Hematopoietic multipotent progenitor cell treated with erythropoietin and hydrocortisone succinate and interleukin-3 and kit ligand, for 6 days (in vitro differentiated cells): ENCODE measurements around the gene CCDC183.
A peak's percentile ranks its signal among the peaks of the same experiment; 100 is the strongest.
"Not testable (repeated sequence)": the region's sequence is repeated elsewhere in the genome, so short reads cannot be mapped to it uniquely, and the experiment has no call there.

ENCODE experiments used
- DNase-seq: peaks from one replicate; pipeline ENCODE4 v3.0.0-alpha.2; 2015

The CCDC183 gene

DNA sequence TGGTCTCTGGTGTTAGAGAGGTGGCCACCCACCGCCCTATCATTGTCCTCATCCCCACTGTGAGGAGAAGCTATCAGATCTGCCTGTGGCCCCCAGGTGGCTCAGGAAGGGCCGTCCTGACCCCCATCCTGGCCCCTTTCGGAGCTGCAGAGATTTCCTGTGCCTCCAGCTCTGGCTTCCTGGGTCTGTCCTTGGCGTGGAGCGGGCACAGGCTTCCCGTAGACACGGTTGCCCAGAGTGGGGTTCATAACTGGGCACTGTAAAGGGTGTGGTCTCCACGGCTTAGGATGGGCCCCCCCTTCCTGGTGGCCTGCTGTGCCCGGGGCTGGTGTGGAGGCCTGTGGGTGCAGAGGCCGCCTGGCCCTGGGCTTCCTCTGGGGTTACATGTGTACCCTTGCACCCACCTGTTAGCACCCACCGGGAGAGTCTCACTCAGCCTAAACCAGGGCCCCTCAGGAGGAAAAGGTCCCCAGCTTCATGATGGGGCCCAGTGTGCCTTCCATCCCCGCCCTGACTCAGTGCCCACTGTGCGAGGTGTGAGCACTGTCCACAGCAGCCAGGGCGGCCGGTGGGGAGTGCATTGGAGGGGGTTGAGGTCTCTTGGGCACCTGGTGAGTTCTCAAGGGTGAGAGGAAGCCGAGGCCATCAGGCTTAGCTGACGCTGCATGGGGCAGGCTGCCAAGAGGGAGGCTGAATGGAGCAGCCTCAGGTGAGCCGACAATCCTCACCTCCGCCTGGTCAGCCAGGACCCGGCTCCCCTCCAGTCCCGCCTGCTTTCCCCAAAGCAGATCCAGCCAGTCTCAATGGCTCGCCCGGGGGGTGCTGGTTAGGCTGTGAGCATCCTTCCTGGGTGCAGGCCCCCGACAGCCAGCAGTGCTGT lies 30.8 kb downstream of the CCDC183 start:
- no peak for DNase-seq

DNA sequence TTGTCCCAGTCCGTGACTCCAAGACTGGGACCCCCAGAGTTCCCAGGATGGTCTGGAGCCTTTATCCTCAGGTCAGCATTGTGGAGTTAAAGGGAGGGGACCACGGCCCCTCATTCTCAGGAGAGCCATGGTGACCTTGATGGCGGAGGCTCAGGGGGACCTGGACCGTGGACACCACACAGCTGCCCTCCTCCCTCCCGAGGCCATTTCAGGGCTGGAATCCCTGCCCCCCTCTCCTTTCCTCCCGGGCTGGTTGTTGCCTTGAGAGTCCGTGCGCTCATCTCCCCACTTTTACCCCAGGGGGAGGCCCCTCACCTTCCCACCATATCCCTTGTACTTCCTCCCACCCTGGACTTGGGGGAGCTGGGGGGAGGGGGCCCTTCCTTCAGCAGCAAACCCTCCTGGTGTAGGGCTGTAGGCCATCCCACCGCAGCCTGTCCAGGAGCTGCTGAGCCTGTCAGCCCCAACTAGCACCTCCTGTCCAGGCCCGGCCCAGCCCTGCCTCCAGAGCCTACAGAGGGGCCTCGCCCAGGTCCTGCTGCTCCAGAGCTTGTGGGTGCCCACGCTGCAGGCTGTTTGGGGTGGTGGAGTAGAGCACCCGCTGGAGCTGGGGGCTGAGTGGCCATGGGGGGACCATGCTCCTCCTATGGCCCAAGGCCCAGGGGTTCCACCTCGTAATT lies 31.8 kb downstream of the CCDC183 start:
- DNase-seq: no peak

DNA sequence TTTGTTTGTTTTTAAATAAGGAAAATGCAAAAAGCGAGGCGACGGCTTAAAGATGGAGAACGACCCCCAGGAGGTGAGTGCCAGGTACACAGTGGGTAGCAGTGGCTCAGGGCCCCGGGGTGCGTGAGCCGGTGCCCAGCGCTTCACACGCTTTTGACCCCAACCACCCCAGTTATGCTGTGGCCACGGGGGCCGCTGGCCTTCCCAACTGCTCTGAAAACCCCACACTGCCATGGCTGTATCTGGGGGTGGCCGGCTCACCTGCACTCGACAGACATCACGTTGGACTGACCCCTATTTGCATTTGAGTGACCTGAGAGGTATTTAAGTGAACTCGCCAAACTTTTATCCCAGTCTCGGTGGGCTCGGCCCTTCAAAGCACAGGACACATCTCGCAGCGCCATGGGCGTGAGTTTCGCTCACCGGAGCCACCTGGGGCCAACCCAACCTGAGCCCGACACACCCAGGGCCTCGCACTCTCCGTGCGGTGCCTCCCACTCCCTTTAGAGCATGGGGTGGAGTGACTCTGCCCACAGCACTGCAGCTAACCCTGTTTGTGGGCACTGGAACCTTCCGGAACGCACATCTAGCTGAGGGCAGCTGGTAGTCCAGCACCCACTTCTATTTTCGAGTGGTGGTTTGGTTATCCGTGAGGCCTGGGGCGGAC lies 32.5 kb downstream of the CCDC183 start:
- no peak for DNase-seq

DNA sequence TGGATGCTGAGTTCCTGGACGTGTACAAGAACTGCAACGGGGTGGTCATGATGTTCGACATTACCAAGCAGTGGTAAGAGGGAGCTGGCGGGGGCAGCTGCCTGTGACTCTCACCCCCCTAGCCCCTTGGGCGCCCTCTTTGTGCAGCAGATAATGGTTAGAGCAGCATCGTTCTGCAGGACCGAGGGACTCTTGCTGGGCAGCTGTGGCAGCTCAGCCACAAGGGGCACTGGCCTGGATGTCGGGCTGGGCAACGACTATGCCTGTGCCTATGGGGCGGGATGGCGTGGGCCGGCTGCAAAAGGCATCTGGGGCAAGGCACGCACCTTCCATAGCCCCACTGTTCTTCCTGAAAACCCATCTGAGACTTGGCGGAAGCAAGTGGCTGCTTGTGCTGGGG lies 33.3 kb downstream of the CCDC183 start:
- no peak for DNase-seq

DNA sequence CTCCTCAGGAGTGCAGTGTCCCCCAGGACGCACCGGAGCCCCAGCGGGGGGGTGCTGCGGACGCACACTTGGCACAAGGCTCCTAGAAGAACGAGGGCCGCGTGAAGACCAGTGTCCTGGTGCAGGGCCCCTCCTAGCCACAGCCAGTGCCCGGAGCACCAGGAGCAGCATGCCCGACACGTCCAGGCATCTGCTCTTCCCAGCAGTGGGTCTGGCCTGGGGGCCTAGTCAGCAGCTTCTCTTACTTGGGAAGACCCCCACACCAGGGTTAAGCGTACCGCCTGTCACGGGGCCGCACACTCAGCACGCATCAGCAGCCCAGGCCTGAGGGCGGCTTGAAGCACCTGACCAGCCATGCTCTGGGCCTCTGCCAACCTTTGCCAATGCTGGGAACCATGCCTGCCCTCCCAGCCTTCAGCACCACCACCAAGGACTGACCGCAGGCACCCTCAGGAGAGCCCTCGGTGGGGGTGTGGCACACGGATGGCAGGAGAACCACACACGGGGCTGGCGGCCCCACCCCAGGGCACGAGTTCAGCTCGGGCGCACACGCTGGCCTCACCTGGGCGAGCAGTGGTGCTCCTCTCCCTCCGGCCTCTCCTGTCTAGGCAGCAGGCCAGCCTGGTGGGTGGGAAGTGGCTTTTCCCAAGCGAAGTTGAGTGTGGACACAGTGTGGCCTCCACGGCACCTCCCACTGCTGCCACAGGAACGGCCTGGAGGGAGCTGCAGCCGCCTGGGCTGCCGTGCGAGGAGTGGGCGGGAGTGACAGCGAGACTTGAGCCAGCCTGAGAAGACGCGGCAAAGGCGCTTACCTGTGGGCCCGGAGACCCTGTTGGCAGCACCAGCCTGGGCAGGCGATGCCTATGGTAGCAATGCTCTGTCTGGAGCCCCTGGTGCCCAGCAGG lies 34.1 kb downstream of the CCDC183 start:
- no peak for DNase-seq

DNA sequence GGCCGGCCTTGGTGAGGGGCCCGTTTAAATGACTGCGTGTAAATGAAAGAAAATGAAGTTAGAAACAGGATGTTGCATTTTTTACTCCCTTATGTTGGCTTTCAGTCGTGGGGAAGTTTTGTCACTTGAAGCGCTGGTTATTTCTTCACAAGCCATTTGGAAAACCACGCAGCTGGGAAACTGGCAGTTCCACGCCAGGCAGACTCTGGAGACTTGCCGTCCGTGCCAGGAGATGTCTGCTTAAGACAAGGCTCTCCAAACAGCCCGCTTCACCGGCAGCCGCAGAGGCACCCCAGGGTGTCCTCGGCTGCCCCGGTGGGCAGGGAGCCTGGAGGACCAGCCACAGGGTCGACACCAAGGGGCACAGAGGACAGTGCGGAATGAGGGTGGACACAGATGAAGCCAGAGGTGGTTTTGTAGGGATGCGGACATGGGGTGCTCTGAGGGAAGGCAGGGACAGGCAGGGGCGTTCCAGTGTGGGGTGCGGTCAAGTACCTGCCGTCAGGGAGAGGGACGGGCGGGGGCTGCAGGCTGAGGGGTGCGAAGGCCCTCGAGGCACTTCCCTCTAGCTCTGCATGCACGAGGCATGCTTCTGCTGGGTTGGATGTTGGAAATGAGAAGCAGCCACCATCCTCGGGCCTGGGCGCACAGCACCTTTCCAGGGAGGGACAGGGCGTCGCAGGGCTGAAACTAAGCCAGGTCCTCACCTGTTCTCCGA lies 35.0 kb downstream of the CCDC183 start:
- no peak for DNase-seq

DNA sequence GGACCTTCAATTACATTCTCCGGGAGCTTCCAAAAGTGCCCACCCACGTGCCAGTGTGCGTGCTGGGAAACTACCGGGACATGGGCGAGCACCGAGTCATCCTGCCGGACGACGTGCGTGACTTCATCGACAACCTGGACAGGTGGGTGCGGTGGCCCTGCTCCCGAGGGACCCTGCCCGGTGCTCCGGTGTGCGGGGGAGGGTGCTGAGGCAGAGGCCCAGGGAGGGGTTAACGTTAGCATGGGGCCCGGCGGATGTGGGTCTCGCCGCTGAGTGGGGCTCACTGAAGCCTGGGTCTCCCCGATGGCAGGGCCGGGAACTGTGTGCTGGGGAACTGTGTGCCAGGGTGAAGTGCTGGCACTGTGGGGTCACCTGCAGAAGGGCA lies 35.6 kb downstream of the CCDC183 start:
- no peak for DNase-seq

DNA sequence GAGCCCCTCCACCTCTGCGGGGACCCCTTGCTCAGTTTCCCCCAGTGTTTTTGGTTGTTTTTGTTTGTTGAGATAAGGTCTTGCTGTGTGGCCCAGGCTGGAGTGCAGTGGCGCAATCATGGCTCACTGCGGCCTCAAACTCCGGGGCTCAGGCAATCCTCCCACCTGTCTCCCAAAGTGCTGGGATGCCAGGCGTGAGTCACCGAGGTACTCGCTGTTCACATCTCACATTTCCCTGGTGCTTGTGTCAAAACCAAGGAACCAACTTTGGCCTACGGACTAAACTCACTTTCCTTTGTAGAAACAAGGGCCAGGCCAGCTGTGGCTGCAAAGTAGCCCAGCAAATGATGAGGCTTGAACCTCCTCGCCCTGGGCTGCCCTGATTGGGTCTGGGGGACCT lies 36.4 kb downstream of the CCDC183 start:
- no peak for DNase-seq

DNA sequence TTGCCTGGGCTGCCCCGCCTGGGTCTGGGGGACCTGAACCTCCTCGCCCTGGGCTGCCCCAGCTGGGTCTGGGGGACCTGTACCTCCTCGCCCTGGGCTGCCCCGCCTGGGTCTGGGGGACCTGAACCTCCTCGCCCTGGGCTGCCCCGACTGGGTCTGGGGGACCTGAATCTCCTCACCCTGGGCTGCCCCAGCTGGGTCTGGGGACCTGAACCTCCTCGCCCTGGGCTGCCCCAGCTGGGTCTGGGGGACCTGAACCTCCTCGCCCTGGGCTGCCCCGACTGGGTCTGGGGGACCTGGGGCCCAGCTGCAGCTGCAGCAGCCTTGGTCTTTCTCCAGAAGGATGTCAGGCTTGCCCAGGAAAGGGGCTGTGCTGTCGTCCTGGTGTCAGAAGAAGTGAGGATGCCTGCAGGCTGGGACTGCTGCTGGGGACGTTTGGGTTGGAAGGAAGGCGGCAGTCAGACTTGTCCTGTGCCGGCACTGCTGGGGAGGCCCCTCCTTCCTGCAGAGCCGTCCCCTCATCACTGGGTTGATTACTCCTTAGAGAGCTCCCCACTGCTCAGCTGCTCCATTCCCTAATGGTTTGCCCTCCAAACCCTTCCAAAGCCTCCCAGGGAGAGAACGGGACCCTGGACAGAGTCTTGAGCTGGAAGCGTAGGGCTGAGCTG lies 37.4 kb downstream of the CCDC183 start:
- DNase-seq: not testable (repeated sequence)

DNA sequence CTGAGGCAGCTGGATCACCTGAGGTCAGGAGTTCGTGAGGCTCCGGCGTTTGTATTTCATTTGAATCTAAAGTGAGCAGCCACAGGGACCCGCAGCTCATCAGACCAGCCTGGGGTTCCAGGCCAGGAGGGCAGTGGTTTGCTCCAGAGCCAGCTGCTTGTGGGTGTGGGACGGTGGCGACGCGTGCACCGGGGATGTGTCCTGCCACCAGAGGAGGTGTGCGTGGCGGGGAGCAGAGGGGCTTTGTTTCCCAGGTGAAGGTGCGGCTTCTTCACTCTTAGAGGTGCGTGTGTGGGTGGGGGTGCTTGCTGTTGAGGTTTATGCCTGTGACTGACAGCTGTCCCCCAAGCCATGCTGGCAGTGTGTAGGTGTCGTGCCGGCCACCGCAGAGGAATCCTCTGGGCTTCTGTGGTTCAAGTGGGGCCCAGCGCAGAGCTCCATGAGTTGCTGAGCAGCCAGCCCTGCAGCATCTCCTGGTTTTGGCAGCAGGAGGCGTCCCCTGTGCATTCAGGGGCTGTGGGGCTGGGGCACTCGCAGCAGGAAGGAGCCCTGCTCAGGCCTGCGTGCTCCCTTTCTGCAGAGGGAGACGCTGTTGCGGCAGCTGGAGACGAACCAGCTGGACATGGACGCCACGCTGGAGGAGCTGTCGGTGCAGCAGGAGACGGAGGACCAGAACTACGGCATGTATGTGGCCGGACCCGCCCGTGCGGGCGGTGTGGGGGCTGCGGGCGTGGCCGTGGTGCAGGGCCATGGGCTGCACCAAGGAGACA lies 39.2 kb downstream of the CCDC183 start:
- peak; percentile 18 for DNase-seq

DNA sequence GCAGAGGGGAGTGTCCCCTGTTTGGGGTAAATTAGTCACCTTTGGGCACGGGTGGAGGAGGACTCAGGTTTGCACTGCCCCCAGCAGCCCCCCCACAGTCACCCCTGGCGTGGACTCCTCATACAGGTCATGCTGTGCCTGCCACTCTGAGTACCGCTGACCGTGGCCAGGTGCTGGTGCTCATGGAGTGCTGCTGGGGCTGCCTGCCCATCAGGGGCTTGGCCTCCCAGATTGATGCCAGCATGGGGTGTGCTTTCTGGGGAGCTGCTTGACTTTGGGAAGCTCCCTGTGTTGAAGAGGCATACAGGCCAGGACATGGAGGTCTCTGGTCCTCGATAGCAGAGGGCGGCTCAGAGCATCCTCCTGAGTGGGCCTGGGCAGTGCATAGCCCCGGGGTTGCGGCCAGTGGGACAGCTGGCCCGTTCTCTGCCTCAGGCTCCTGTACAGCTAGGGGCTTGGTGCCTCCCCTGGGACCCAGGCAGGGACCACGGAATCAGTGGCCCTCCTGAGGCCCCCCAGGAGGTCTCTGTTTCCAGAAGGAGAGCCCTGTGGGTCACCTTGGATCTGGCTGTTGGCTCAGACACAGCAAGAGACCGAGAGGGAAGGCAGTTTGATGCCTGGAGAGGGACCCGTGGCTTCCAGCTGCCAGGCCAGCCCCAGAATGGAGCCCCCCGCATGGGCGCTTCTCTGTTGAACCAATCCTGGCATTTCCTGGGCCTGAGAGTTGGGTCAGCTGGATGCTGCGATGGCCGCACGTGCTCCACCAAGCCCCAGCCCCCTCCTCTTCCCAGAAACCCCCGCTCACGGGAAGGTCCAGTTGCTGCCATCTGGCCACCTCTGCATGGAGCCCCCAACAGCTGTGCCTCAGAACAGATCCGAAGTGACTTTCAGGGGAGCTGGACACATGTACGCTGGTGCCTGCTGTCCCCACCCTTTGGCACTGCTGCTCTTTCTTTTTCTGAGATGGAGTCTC lies 40.1 kb downstream of the CCDC183 start:
- no peak for DNase-seq

DNA sequence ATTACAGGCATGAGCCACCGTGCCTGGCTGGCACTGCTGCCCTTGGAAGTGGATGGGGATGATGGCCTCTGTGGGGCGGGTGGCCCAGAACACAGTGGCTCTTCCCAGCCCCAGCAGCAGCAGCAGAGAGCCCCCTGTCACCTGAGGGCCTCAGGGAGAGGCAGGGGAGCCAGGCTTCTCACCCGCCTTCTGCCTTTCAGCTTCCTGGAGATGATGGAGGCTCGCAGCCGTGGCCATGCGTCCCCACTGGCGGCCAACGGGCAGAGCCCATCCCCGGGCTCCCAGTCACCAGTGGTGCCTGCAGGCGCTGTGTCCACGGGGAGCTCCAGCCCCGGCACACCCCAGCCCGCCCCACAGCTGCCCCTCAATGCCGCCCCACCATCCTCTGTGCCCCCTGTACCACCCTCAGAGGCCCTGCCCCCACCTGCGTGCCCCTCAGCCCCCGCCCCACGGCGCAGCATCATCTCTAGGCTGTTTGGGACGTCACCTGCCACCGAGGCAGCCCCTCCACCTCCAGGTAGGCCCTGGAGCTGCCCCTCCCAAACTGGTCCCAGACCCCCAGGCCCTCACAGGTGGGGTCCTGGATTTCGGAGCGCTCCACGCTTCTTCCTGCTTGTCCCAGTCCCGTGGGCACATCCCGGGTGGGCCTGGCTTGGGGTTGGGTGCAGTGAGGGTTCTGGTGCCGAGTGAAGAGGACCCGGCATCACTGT lies 41.2 kb downstream of the CCDC183 start:
- no peak for DNase-seq

DNA sequence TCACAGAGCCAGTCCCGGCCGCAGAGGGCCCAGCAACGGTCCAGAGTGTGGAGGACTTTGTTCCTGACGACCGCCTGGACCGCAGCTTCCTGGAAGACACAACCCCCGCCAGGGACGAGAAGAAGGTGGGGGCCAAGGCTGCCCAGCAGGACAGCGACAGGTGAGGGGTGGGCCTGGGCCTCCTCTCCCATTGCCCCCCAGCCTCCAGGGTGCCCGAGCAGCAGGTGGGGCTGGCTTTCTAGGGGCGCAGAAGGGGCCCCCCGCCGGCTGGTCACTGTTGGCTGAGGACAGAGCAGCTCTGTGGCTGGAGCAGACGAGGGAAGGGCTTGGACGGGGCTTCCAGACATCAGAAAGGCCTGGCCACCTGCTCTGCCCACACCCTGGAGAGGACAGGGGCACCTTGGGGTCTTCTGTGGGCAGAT lies 41.7 kb downstream of the CCDC183 start:
- not testable (repeated sequence) for DNase-seq

DNA sequence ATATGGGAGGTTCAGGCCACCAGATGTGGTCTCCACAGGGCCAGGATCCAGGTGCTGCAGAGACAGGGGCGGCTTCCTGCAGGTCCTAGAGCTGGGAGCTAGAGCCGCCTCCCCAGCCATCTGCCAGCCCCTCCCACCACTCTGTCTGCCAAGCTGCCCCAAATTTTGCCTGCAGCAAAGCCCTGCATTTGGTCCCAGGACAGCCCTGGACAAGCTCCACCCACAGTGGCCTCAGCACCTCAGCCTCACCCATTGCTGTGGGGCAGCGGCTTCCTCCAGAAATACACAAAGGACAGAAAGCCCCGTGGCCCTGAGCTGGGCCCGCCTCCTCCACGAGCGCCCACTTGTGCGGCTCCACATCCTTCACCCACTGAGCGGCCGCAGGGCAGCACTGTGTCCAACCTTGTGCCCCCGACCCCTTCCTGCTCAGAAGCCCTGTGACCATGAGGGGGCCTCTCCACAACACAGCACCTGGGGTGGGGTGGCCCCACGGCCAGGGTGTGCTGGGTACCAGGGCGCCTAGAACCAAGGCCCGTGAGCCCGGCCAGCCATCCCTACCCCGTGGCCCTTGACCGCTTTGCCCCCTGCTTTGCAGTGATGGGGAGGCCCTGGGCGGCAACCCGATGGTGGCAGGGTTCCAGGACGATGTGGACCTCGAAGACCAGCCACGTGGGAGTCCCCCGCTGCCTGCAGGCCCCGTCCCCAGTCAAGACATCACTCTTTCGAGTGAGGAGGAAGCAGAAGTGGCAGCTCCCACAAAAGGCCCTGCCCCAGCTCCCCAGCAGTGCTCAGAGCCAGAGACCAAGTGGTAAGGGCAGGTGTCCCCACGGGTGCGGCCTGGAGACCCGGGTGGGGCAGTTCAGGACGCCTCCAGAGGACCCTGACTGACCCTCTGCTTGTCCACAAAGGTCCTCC lies 42.4 kb downstream of the CCDC183 start:
- DNase-seq: no peak

DNA sequence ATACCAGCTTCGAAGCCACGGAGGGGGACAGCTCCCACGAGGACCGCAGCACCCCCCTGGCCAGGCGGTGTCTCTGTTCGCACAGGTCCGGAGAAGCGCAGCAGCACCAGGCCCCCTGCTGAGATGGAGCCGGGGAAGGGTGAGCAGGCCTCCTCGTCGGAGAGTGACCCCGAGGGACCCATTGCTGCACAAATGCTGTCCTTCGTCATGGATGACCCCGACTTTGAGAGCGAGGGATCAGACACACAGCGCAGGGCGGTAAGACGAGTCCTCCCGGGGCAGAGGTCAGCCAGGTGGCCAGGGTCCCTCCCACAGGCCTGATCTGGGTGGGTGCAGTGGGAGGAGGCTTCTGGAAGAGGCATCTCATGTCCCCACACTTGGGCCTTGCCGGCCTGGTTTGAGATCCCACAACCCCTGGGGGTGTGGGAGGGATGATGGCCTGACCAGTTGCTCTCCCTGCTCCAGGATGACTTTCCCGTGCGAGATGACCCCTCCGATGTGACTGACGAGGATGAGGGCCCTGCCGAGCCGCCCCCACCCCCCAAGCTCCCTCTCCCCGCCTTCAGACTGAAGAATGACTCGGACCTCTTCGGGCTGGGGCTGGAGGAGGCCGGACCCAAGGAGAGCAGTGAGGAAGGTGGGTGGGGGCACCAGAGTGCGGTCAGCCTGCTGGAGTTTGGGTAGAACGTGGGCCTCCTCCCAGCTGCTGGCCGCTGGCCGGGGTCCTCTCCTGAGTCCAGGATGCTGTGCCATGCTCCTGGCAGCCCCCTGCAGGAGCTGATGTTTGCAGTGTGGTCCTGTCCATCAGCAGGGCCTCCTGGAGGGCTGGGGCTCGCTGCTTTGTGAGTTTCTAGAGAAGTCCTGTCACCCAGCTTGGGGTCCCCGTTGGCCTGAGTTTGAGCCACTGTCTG lies 43.3 kb downstream of the CCDC183 start:
- no peak for DNase-seq

DNA sequence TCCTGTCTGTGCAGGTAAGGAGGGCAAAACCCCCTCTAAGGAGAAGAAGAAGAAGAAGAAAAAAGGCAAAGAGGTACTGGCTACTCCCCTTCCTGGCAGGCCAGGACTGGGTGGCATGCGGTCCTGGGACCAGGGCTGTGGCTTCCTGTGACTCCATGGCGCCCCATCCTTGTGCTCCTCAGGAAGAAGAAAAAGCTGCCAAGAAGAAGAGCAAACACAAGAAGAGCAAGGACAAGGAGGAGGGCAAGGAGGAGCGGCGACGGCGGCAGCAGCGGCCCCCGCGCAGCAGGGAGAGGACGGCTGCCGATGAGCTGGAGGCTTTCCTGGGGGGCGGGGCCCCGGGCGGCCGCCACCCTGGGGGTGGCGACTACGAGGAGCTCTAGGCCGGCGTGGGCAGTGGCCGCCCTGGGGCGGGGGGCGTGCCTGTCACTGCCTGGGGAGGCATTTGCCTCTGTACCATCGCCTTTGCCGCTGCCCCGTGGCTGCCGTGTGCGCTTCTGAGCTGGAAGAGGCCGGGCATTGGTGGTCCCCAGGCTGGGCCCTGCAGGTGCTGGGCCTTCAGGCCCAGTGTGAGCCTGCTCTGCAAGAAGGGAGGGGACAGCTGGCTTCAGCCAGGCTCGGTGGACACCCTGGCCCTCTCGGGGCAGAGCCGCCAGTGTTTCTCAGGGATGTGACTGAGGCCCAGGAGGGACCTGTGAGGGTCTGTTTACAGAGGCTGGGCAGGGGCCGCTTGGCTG lies 44.2 kb downstream of the CCDC183 start:
- DNase-seq: peak; percentile 26
